Parathyroid adenoma (tissue), 2 donors: ENCODE results near the gene RTP5.
"Not testable (repeated sequence)": the region's sequence is repeated elsewhere in the genome, so short reads cannot be mapped to it uniquely, and the experiment has no call there.

ENCODE experiments used
- H2AFZ ChIP-seq: fragments of 300-600 bp; sonication (generic); one replicate; pipeline ENCODE4 v1.7.0; 2017; ENCODE audit warnings: antibody characterized with exemption, mild to moderate bottlenecking
- H3K27ac ChIP-seq: fragments of 300-600 bp; sonication (generic); one replicate; pipeline ENCODE4 v1.7.0; 2017
- H3K27me3 ChIP-seq: fragments of 300-600 bp; sonication (generic); one replicate; pipeline ENCODE4 v1.7.0; 2017; ENCODE audit warnings: low read length; ENCODE audit not compliant: control insufficient read depth, insufficient read depth
- H3K36me3 ChIP-seq: fragments of 300-600 bp; sonication (generic); one replicate; pipeline ENCODE4 v1.7.0; 2017; ENCODE audit warnings: low read length; ENCODE audit not compliant: control insufficient read depth, insufficient read depth
- H3K4me1 ChIP-seq: fragments of 300-600 bp; sonication (generic); one replicate; pipeline ENCODE4 v1.7.0; 2017; ENCODE audit warnings: control low read depth
- H3K4me2 ChIP-seq: fragments of 300-600 bp; sonication (generic); one replicate; pipeline ENCODE4 v1.7.0; 2017; ENCODE audit warnings: low read length
- H3K4me3 ChIP-seq: fragments of 300-600 bp; sonication (generic); one replicate; pipeline ENCODE4 v1.7.0; 2017; ENCODE audit warnings: low read depth, low read length
- H3K79me2 ChIP-seq: fragments of 300-600 bp; sonication (generic); one replicate; pipeline ENCODE4 v1.7.0; 2017; ENCODE audit warnings: control low read depth
- H3K9ac ChIP-seq: fragments of 300-600 bp; sonication (generic); one replicate; pipeline ENCODE4 v1.7.0; 2017; ENCODE audit warnings: mild to moderate bottlenecking
- H3K9me3 ChIP-seq: fragments of 300-600 bp; sonication (generic); one replicate; pipeline ENCODE4 v1.7.0; 2017; ENCODE audit warnings: low read length; ENCODE audit not compliant: control insufficient read depth
- CTCF ChIP-seq: fragments of 300-600 bp; sonication (generic); IDR thresholded peaks from one replicate; pipeline ENCODE4 v1.7.0; 2017; ENCODE audit warnings: antibody characterized with exemption, mild to moderate bottlenecking
- donor health status: primary hyperparathyroidism.

RTP5 gene

GRCh38 chr2:241874277-241874925 lies 4.9 kb downstream of the RTP5 start:
- H3K27ac ChIP-seq: no peak overlapping the region
- H3K27me3 ChIP-seq: no peaks in the 10 kb centered on the region
- H2AFZ ChIP-seq: no peak overlapping the region
- no peak overlapping the region for H3K9ac ChIP-seq
- H3K4me3 ChIP-seq: no peak overlapping the region
- H3K4me2 ChIP-seq: no peak overlapping the region
- H3K36me3 ChIP-seq: no peaks in the 10 kb centered on the region
- no peak for TF ChIP-seq CTCF
- H3K9me3 ChIP-seq: no peaks in the 10 kb centered on the region
- no peaks in the 10 kb centered on the region for H3K4me1 ChIP-seq
- H3K79me2 ChIP-seq: no peaks in the 10 kb centered on the region

DNA sequence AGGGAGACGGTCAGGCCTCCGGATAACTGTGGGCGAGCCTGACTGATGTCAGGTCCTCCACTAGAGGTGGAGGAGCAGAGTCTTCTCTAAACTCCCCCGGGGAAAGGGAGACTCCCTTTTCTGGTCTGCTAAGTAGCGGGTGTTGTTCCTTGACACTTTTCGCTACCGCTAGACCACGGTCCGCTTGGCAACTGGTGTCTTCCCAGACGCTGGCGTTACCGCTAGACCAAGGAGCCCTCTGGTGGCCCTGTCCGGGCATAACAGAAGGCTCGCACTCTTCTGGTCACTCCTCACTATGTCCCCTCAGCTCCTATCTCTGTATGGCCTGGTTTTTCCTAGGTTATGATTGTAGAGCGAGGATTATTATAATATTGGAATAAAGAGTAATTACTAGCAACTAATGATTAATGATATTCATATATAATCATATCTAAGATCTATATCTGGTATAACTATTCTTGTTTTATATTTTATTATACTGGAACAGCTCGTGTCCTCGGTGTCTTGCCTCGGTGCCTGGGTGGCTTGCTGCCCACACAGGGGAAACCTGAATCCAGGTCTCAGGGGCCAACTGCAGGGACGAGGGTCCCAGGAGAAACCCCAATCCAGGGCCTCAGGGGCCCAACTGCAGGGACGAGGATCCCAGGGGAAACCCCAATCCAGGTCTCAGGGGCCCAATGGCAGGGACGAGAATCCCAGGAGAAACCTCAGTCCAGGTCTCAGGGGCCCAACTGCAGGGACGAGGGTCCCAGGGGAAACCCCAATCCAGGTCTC lies 6.4 kb downstream of the RTP5 start:
- H3K27me3 ChIP-seq, H3K4me1 ChIP-seq, H3K9ac ChIP-seq, H3K36me3 ChIP-seq, H3K27ac ChIP-seq, H3K9me3 ChIP-seq, H3K79me2 ChIP-seq, H2AFZ ChIP-seq, H3K4me3 ChIP-seq, H3K4me2 ChIP-seq: not testable (repeated sequence)

DNA sequence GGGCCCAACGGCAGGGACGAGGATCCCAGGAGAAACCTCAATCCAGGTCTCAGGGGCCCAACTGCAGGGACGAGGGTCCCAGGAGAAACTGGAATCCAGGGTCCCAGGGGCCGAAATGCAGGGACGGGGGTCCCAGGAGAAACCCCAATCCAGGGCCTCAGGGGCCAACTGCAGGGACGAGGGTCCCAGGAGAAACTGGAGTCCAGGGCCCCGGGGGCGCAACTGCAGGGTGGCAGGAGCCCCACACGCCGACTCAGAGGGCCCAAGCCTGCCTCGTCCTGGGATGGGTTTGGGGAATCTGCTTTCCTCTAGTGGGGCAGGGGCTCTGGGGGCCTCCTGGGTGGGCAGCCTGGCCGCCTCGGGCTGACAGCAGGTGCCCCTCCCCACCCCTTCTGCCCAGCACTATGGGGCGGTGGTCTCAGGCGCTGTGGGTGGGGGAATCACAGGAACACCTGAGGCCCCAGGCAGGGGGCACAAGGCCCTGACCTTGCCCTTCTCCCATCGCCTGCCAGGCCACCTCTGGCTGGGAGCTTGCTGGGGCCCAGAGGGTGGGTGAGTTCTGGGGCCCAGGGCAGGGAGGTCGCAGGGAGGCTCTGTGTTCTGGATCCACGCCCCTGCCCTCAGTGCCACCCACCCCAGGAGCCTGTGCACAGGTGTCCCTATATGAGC lies 7.1 kb downstream of the RTP5 start:
- no peak overlapping the region for H3K4me3 ChIP-seq
- H3K9ac ChIP-seq: no peak overlapping the region
- no peaks in the 10 kb centered on the region for H3K4me1 ChIP-seq
- no peak overlapping the region for H3K27ac ChIP-seq
- no peaks in the 10 kb centered on the region for H3K27me3 ChIP-seq
- no peaks in the 10 kb centered on the region for H3K9me3 ChIP-seq
- no peaks in the 10 kb centered on the region for H3K79me2 ChIP-seq
- no peak overlapping the region for H2AFZ ChIP-seq
- no peak for TF ChIP-seq CTCF
- H3K4me2 ChIP-seq: no peak overlapping the region
- no peaks in the 10 kb centered on the region for H3K36me3 ChIP-seq

DNA sequence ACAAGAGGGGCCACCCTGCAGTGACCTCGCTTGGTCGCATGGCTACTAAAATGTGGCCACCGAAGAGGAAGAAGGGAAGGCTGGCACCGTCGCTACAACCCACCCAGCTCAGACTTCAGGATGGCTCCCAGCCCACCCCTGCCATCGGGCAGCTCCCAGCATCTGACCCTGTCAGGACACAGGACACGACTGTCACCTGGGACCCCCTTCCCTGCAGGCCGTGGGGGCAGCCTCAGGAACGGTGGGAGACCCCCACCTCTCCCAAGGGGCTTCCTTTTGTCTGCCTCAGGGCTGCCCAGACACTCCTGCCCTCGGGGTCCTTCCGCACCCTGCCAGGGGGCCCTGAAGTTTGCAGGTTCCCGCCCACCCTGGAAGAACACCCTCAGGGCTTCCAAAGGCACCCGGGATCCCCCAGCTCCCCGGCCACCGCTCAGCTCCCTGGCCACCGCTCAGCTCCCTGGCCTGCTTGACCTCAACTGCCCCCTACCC lies 7.7 kb downstream of the RTP5 start:
- Histone ChIP-seq H3K9me3 (no peaks in the 10 kb centered on the region), H3K9ac (no peak overlapping the region)

More for the DNA sequence above, 7.7 kb downstream of the RTP5 start:
- Histone ChIP-seq H3K27ac (no peak overlapping the region), H3K4me2 (no peak overlapping the region), H3K27me3 (no peaks in the 10 kb centered on the region), H3K4me3 (no peak overlapping the region), H3K4me1 (peaks cover 4% of the 10 kb centered on the region), H3K36me3 (no peaks in the 10 kb centered on the region), H2AFZ (no peak overlapping the region), H3K79me2 (no peaks in the 10 kb centered on the region)
- TF ChIP-seq CTCF: no peak
